ENCODE results near the gene GALNT16.

DNA sequence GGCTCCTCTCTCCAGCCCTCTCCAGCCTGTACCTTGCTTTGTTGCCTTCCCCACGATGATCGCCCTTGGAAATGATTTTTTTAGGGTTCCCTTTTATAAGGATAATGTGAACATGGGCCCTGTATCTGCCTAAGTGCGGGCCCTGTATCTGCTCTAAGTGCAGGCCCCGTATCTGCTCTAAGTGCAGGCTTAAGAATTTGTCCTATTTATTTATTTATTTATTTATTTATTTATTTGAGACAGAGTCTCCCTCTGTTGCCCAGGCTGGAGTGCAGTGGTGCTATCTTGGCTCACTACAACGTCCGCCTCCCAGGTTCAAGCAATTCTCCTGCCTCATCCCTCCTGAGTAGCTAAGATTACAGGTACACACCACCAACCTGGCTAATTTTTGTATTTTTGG lies 22.5 kb downstream of the GALNT16 start:
- TF ChIP-seq, protein P1, sequence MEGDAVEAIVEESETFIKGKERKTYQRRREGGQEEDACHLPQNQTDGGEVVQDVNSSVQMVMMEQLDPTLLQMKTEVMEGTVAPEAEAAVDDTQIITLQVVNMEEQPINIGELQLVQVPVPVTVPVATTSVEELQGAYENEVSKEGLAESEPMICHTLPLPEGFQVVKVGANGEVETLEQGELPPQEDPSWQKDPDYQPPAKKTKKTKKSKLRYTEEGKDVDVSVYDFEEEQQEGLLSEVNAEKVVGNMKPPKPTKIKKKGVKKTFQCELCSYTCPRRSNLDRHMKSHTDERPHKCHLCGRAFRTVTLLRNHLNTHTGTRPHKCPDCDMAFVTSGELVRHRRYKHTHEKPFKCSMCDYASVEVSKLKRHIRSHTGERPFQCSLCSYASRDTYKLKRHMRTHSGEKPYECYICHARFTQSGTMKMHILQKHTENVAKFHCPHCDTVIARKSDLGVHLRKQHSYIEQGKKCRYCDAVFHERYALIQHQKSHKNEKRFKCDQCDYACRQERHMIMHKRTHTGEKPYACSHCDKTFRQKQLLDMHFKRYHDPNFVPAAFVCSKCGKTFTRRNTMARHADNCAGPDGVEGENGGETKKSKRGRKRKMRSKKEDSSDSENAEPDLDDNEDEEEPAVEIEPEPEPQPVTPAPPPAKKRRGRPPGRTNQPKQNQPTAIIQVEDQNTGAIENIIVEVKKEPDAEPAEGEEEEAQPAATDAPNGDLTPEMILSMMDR (IDR thresholded peaks at IDR 0.05; ENCODE audit: low read length), result no peak
- TF ChIP-seq EZH2phosphoT487 (IDR thresholded peaks at IDR 0.05; ENCODE audit: low read length) (no peak), EZH2 (optimal IDR thresholded peaks at IDR 0.05; ENCODE audit: low read depth, low read length) (no peak)

All from MM.1S (cell line).